NB4 (cell line): ENCODE measurements around the gene SPINK4.

ENCODE experiments used
- CTCF ChIP-seq: IDR thresholded peaks from one replicate; pipeline ENCODE4 v1.5.1; 2012; ENCODE audit warnings: low read depth, low read length
- MAX ChIP-seq: IDR thresholded peaks from 2 replicates; pipeline ENCODE4 v1.6.1; 2011; ENCODE audit warnings: low read depth, low read length
- POLR2A ChIP-seq: IDR thresholded peaks from 2 replicates; pipeline ENCODE4 v1.6.1; 2011; ENCODE audit warnings: mild to moderate bottlenecking; ENCODE audit not compliant: insufficient read length; ENCODE audit errors: extremely low read depth

- TF ChIP-seq CTCF (no peak), POLR2A (no peak), MAX (no peak)
Observed at GRCh38 chr9:33257276-33257675, 17.3 kb downstream of the SPINK4 start.
